Measurements from ENCODE around the gene ARL15. TPM values are rescaled to one million over a fixed set of nuclear protein-coding genes. Genes with fewer than 3 reads are reported as not detected.

ARL15 gene
- total RNA-seq, 2 donors from 2014 or later: 14.3 to 24.1 TPM

- intact Hi-C loops (cut with DNase I): no loop called here
- no peak overlapping the region for H3K4me3 ChIP-seq
- no peaks in the 10 kb centered on the region for H3K9me3 ChIP-seq
- no peaks in the 10 kb centered on the region for H3K27me3 ChIP-seq
- H3K27ac ChIP-seq: no peak overlapping the region
- TF ChIP-seq POLR2A (IDR thresholded peaks at IDR 0.05) (no peak), CTCF (IDR thresholded peaks at IDR 0.05) (no peak)
- no peak for ATAC-seq
- DNase-seq: no peak
- H3K36me3 ChIP-seq (replicated peaks in 1 of 2; ENCODE audit: insufficient read depth in 1 of 2, low read depth in 2 of 2): no peaks in the 10 kb centered on the region
- 72 to 81% methylated on average over 7 of the region's 7 CpGs for WGBS, 2 donors
- no peaks in the 10 kb centered on the region for H3K4me1 ChIP-seq
Observed at GRCh38 chr5:53944981-53945380, 365.4 kb downstream of the ARL15 start.

DNA sequence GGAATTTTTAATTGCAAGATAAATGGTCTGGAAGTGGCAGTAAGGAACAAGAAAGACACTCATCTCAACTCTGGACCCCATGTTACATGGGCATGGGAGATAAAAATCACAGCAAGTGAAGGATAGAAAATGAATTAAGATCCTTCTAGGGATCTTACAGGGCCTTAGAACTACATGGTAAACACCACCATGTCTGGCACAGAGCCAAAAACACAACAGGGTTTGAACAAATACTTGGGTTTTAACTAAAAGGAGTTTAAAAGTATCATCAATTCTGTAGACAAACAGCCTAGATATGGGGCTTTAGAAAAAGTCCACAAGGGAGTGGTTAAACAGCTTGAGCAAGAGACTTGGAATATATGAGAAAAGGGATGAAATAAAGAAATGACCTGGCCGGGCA lies 366.4 kb downstream of the ARL15 start:
- intact Hi-C loops (cut with DNase I): no loop called here
- no peaks in the 10 kb centered on the region for H3K4me1 ChIP-seq

GRCh38 chr5:53942724-53943123 lies 367.6 kb downstream of the ARL15 start:
- no peak for ATAC-seq
- intact Hi-C loops (cut with DNase I): no loop called here
- WGBS, 2 donors: 80 to 95% methylated on average over 6 of the region's 6 CpGs

More for the DNA sequence above, 366.4 kb downstream of the ARL15 start:
- WGBS, 2 donors: 96% methylated on average over 1 of the region's 1 CpG
- Histone ChIP-seq H3K27ac (no peak overlapping the region), H3K27me3 (no peaks in the 10 kb centered on the region), H3K4me3 (no peak overlapping the region), H3K36me3 (replicated peaks in 1 of 2; ENCODE audit: insufficient read depth in 1 of 2, low read depth in 2 of 2) (no peaks in the 10 kb centered on the region), H3K9me3 (no peaks in the 10 kb centered on the region)
- DNase-seq (no peak), ATAC-seq (no peak)
- TF ChIP-seq POLR2A (IDR thresholded peaks at IDR 0.05) (no peak), CTCF (IDR thresholded peaks at IDR 0.05) (no peak)

GRCh38 chr5:53940921-53941320 lies 369.5 kb downstream of the ARL15 start:
- intact Hi-C loops (cut with DNase I): no loop called here
- H3K36me3 ChIP-seq (replicated peaks in 1 of 2; ENCODE audit: insufficient read depth in 1 of 2, low read depth in 2 of 2): no peaks in the 10 kb centered on the region
- WGBS, 2 donors: 74 to 84% methylated on average over 1 of the region's 1 CpG
- no peaks in the 10 kb centered on the region for H3K4me1 ChIP-seq
- H3K9me3 ChIP-seq: no peaks in the 10 kb centered on the region
- no peak for TF ChIP-seq POLR2A (IDR thresholded peaks at IDR 0.05)
- H3K27me3 ChIP-seq: no peaks in the 10 kb centered on the region
- ATAC-seq: no peak
- H3K27ac ChIP-seq: no peak overlapping the region
- no peak for DNase-seq
- H3K4me3 ChIP-seq: no peak overlapping the region

More at GRCh38 chr5:53942724-53943123, 367.6 kb downstream of the ARL15 start:
- no peaks in the 10 kb centered on the region for H3K27me3 ChIP-seq
- peak in 1 of 4 donors; percentile 3 for DNase-seq
- no peak overlapping the region for H3K27ac ChIP-seq
- H3K4me3 ChIP-seq: no peak overlapping the region
- H3K9me3 ChIP-seq: no peaks in the 10 kb centered on the region
- no peaks in the 10 kb centered on the region for H3K36me3 ChIP-seq (replicated peaks in 1 of 2; ENCODE audit: insufficient read depth in 1 of 2, low read depth in 2 of 2)
- TF ChIP-seq POLR2A (IDR thresholded peaks at IDR 0.05) (no peak), CTCF (IDR thresholded peaks at IDR 0.05) (no peak)
- no peaks in the 10 kb centered on the region for H3K4me1 ChIP-seq

DNA sequence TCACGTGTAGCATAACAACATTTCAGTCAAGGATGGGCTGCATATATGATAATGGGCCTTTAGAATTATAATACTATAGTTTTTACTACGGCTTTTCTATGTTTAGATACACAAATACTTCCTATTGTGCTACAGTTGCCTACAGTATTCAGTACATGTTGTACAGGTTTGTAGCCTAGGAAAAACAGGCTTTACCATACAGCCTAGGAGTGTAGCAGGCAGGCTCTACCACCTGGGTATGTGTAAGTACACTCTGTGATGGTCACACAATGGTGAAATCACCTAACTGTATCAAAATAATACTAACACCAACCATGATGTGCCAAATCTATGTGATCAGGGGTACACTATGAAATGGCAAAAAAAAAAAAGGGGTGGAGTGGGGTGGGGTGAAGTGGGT lies 372.9 kb downstream of the ARL15 start:
- Histone ChIP-seq H3K36me3 (replicated peaks in 1 of 2; ENCODE audit: insufficient read depth in 1 of 2, low read depth in 2 of 2) (no peaks in the 10 kb centered on the region), H3K4me1 (no peaks in the 10 kb centered on the region), H3K4me3 (no peak overlapping the region), H3K27me3 (no peaks in the 10 kb centered on the region), H3K27ac (no peak overlapping the region), H3K9me3 (no peaks in the 10 kb centered on the region)
- 79 to 82% methylated on average over 2 of the region's 2 CpGs for WGBS, 2 donors
- intact Hi-C loops (cut with DNase I): no loop called here
- DNase-seq: no peak
- TF ChIP-seq POLR2A (IDR thresholded peaks at IDR 0.05) (no peak), CTCF (IDR thresholded peaks at IDR 0.05) (no peak)
- ATAC-seq: no peak
